IMR-90 (cell line): ENCODE results near the gene NEURL4.

Source experiments
- BHLHE40 ChIP-seq: fragments of 150-350 bp; IDR thresholded peaks from 2 replicates; pipeline ENCODE4 v1.6.1; 2016; ENCODE audit warnings: mild to moderate bottlenecking, low read depth, low read length
- CEBPB ChIP-seq: IDR thresholded peaks from 2 replicates; pipeline ENCODE4 v1.6.1; 2012; ENCODE audit warnings: low read depth, low read length, improper control_type of control experiment
- CHD1 ChIP-seq: IDR thresholded peaks from 2 replicates; pipeline ENCODE4 v1.6.1; 2012; ENCODE audit warnings: low read depth, low read length, improper control_type of control experiment
- FOS ChIP-seq: fragments of 150-350 bp; IDR thresholded peaks from 2 replicates; pipeline ENCODE4 v1.6.1; 2016; ENCODE audit warnings: low read depth, low read length
- MAFK ChIP-seq: IDR thresholded peaks from 2 replicates; pipeline ENCODE4 v1.6.1; 2012; ENCODE audit warnings: low read depth, low read length, improper control_type of control experiment
- MAZ ChIP-seq: IDR thresholded peaks from 2 replicates; pipeline ENCODE4 v1.6.1; 2012; ENCODE audit warnings: low read depth, mild to moderate bottlenecking, low read length, improper control_type of control experiment, moderate library complexity, borderline replicate concordance
- NFE2L2 ChIP-seq: fragments of 150-350 bp; IDR thresholded peaks from 2 replicates; pipeline ENCODE4 v1.6.1; 2016; ENCODE audit warnings: low read depth, mild to moderate bottlenecking, low read length
- POLR2A ChIP-seq: IDR thresholded peaks from 2 replicates; pipeline ENCODE4 v1.6.1; 2012; ENCODE audit warnings: mild to moderate bottlenecking, low read depth, low read length
- SMC3 ChIP-seq: fragments of 150-350 bp; IDR thresholded peaks from 2 replicates; pipeline ENCODE4 v1.6.1; 2016; ENCODE audit warnings: low read depth, mild to moderate bottlenecking, antibody characterized with exemption, low read length, moderate library complexity
- TF ChIP-seq, protein P1 (sequence below): conservative IDR thresholded peaks from 2 replicates; pipeline ENCODE4 v1.5.1; 2012; ENCODE audit warnings: mild to moderate bottlenecking, low read depth, low read length, improper control_type of control experiment
- TF ChIP-seq, protein P2 (sequence below): fragments of 150-350 bp; IDR thresholded peaks from 2 replicates; pipeline ENCODE4 v1.6.1; 2017; ENCODE audit warnings: mild to moderate bottlenecking, antibody characterized with exemption, low read length, low read depth

DNA sequence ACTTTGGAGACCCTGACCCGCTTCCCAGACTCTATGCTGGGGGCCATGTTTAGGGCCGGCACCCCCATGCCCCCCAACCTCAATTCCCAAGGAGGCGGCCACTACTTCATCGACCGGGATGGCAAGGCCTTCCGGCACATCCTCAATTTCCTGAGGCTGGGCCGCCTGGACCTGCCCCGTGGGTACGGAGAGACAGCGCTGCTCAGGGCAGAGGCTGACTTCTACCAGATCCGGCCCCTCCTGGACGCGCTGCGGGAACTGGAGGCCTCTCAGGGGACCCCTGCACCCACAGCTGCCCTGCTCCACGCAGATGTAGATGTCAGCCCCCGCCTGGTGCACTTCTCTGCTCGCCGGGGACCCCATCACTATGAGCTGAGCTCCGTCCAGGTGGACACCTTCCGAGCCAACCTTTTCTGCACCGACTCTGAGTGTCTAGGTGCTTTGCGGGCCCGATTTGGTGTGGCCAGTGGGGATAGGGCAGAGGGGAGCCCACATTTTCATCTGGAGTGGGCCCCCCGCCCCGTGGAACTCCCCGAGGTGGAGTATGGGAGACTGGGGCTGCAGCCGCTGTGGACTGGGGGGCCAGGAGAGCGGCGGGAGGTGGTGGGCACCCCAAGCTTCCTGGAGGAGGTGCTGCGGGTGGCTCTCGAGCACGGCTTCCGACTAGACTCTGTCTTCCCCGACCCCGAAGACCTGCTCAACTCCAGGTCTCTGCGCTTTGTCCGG, 23.9 kb upstream of the NEURL4 start:
- TF ChIP-seq, protein P1, sequence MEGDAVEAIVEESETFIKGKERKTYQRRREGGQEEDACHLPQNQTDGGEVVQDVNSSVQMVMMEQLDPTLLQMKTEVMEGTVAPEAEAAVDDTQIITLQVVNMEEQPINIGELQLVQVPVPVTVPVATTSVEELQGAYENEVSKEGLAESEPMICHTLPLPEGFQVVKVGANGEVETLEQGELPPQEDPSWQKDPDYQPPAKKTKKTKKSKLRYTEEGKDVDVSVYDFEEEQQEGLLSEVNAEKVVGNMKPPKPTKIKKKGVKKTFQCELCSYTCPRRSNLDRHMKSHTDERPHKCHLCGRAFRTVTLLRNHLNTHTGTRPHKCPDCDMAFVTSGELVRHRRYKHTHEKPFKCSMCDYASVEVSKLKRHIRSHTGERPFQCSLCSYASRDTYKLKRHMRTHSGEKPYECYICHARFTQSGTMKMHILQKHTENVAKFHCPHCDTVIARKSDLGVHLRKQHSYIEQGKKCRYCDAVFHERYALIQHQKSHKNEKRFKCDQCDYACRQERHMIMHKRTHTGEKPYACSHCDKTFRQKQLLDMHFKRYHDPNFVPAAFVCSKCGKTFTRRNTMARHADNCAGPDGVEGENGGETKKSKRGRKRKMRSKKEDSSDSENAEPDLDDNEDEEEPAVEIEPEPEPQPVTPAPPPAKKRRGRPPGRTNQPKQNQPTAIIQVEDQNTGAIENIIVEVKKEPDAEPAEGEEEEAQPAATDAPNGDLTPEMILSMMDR: no peak
- no peak for TF ChIP-seq MAZ
- TF ChIP-seq POLR2A: no peak
- TF ChIP-seq BHLHE40: no peak
- no peak for TF ChIP-seq CEBPB
- TF ChIP-seq NFE2L2: no peak
- no peak for TF ChIP-seq FOS
- TF ChIP-seq CHD1: no peak
- TF ChIP-seq SMC3: no peak
- TF ChIP-seq, protein P2, sequence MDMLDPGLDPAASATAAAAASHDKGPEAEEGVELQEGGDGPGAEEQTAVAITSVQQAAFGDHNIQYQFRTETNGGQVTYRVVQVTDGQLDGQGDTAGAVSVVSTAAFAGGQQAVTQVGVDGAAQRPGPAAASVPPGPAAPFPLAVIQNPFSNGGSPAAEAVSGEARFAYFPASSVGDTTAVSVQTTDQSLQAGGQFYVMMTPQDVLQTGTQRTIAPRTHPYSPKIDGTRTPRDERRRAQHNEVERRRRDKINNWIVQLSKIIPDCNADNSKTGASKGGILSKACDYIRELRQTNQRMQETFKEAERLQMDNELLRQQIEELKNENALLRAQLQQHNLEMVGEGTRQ: no peak
- TF ChIP-seq MAFK: no peak
